Subcutaneous adipose tissue (tissue), 4 donors: ENCODE results near the gene WDR87. TPM values are rescaled to one million over a fixed set of nuclear protein-coding genes. Genes with fewer than 3 reads are reported as not detected.

Experiments used
- total RNA-seq, 4 donors: library from RNA; depleted of rRNA; stranded (reverse); fragments of >200 nt; gene quantifications; one replicate each; pipeline ENCODE4 v1.1.0, GENCODE V29; 2016
- TF ChIP-seq, protein P1 (sequence below): fragments of 450-650 bp; IDR thresholded peaks from one replicate; pipeline ENCODE4 v1.5.1; 2016; ENCODE audit warnings: low read depth, mild to moderate bottlenecking, control low read depth, antibody characterized with exemption, moderate library complexity

The WDR87 gene
- not detected for total RNA-seq

GRCh38 chr19:37905946-37906868 is at the start of gene WDR87:
Gene WDR87 (minus strand): TSS chr19:37906594. CDS start chr19:37898239, 8,355 bp downstream.
- TF ChIP-seq, protein P1, sequence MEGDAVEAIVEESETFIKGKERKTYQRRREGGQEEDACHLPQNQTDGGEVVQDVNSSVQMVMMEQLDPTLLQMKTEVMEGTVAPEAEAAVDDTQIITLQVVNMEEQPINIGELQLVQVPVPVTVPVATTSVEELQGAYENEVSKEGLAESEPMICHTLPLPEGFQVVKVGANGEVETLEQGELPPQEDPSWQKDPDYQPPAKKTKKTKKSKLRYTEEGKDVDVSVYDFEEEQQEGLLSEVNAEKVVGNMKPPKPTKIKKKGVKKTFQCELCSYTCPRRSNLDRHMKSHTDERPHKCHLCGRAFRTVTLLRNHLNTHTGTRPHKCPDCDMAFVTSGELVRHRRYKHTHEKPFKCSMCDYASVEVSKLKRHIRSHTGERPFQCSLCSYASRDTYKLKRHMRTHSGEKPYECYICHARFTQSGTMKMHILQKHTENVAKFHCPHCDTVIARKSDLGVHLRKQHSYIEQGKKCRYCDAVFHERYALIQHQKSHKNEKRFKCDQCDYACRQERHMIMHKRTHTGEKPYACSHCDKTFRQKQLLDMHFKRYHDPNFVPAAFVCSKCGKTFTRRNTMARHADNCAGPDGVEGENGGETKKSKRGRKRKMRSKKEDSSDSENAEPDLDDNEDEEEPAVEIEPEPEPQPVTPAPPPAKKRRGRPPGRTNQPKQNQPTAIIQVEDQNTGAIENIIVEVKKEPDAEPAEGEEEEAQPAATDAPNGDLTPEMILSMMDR: no peak

GRCh38 chr19:37955986-37956385 is 49.6 kb upstream of the WDR87 start:
- TF ChIP-seq, protein P1: no peak

DNA sequence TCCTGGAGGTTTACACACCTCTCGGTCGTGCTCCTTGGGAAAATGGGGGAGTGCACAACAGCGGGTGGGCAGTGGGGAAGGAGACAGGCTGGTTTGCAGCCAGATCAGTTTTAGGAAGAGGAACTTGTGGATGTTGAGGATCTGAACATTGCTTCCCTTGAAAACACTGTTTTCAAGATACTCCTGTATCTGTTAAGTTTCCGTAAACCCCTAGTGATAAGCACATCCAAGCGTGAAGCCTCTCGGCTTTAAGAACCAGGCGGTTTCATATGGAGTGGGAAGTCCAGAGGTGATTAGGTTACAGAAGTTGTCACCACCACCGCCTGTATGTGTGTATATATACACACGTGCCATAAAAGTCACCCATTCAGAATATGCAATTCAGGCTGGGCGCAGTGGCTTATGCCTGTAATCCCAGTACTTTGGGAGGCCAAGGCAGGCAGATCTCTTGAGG is 48.1 kb upstream of the WDR87 start:
- TF ChIP-seq, protein P1: no peak

GRCh38 chr19:37953918-37954303 is 47.5 kb upstream of the WDR87 start:
- TF ChIP-seq, protein P1: no peak

DNA sequence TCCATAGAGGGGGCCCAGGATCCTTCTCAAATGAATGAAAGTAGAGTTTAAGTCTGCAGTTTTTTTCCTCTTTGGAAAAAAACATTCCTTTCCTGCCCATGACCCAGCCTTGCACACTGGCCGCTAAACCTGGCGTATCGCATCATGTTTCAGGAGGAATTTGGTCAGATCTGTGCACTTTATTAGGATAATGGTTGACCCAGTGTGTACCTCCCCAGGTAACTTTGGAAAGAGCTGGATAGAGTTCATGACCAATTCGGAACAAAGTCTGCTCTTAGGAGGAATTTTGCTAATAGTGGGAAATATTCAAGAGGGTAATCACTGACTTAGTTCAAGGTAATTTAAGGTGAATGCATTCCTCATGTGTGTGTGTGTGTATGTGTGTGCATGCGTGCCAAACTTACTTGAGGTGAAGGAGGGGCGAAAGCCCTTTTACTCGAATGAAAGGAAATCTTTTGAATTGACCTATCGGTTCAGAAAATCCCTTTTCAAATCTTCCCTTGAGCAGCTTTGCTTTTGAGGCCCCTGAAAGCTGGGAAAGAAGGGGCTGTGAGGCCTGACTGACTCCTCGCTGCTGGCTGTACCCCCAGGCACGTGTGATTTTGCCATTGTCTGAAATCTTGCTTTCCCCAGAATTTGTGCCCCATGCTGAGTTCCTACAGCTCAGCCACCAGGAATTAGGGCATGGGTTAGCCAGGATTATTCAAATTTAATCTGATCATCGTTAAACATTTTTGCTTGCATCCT is 47.0 kb upstream of the WDR87 start:
- TF ChIP-seq, protein P1: no peak

DNA sequence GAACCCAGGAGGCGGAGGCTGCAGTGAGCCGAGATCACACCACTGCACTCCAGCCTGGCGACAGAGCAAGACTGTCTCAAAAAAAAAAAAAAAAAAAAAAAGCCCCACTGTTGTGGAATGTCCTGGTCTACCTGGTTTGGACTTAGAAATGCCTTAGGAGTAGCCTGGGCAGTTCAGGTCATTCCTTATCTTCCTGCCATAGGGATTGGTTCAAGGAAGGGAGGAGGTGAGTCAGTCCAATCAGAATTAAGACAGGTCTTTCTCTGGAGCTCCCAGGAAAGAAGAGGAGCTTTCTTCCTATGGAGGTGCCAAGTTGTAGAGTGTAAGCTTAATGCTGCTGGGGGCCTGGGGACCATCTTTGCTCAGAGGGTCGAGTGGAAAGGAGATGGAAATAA is 45.4 kb upstream of the WDR87 start:
- TF ChIP-seq, protein P1: no peak
